Cardiac muscle cell (in vitro differentiated cells and primary cell): ENCODE data around the gene ATP1A4. TPM values are rescaled to one million over a fixed set of nuclear protein-coding genes. Genes with fewer than 3 reads are reported as not detected.

Source experiments
- DNase-seq, 2 donors: peaks; one replicate each; pipeline versions ENCODE4 v3.0.0 to v3.0.0-alpha.2; 2010 to 2017; ENCODE audit warnings: low read depth in 1 of 2, low spot score in 1 of 2
- H3K27ac ChIP-seq: fragments of 200-600 bp; sonication (generic); 2 replicates; pipeline ENCODE4 v1.5.1; 2016
- H3K27me3 ChIP-seq: fragments of 200-600 bp; sonication (generic); 2 replicates; pipeline ENCODE4 v1.6.0; 2016; ENCODE audit warnings: control low read depth
- H3K36me3 ChIP-seq: fragments of 200-600 bp; sonication (generic); 2 replicates; pipeline ENCODE4 v1.5.1; 2016; ENCODE audit warnings: control low read depth
- H3K4me1 ChIP-seq: fragments of 200-600 bp; sonication (generic); 2 replicates; pipeline ENCODE4 v1.8.1; 2017; ENCODE audit warnings: low read depth, mild to moderate bottlenecking, mixed run types
- H3K4me3 ChIP-seq: fragments of 200-600 bp; sonication (generic); 2 replicates; pipeline ENCODE4 v1.5.1; 2016; ENCODE audit warnings: mild to moderate bottlenecking
- H3K9me3 ChIP-seq: fragments of 200-600 bp; sonication (generic); 2 replicates; pipeline ENCODE4 v1.5.1; 2017; ENCODE audit warnings: low read depth, mild to moderate bottlenecking, control low read depth
- polyA plus RNA-seq: library from polyadenylated mRNA; unstranded; fragments of >200 nt; fragmentation: Nextera tagmentation; extraction: Ambion mirVana; gene quantifications from 2 replicates; pipeline ENCODE4 v1.2.1, GENCODE V29; 2016
- total RNA-seq: library from RNA; depleted of rRNA; stranded (reverse); fragments of >200 nt; gene quantifications from 2 replicates; pipeline ENCODE4 v1.2.3, GENCODE V29; 2016
- TF ChIP-seq, protein P1 (sequence below): IDR thresholded peaks from 2 replicates; pipeline ENCODE4 v1.5.1; 2012; ENCODE audit warnings: low read depth, mild to moderate bottlenecking, low read length

Gene ATP1A4
- total and polyA plus RNA-seq, 2 experiments from 2014 or later: 0.21 to 0.57 TPM

DNA sequence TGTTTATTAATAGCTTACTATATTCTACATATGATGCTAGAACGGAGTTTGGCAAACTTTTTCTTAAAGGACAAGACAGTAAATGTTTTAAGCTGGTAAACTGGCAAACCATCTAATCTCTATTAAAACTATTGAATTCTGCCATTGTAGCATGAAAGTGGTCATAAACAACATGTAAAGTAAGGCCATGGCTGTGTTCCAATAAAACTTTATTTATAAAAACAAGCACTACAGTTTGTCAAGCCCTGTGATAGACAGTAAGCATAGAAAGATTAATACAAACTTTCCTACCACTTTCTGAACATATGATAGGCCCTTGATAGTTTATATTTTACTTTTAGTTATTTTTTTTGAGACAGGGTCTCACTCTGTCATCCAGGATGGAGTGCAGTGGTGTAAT, 76.2 kb downstream of the ATP1A4 start:
- H3K36me3 ChIP-seq: peaks cover 79% of the 10 kb centered on the region
- H3K9me3 ChIP-seq: no peaks in the 10 kb centered on the region
- no peak overlapping the region for H3K27ac ChIP-seq
- TF ChIP-seq, protein P1, sequence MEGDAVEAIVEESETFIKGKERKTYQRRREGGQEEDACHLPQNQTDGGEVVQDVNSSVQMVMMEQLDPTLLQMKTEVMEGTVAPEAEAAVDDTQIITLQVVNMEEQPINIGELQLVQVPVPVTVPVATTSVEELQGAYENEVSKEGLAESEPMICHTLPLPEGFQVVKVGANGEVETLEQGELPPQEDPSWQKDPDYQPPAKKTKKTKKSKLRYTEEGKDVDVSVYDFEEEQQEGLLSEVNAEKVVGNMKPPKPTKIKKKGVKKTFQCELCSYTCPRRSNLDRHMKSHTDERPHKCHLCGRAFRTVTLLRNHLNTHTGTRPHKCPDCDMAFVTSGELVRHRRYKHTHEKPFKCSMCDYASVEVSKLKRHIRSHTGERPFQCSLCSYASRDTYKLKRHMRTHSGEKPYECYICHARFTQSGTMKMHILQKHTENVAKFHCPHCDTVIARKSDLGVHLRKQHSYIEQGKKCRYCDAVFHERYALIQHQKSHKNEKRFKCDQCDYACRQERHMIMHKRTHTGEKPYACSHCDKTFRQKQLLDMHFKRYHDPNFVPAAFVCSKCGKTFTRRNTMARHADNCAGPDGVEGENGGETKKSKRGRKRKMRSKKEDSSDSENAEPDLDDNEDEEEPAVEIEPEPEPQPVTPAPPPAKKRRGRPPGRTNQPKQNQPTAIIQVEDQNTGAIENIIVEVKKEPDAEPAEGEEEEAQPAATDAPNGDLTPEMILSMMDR: no peak
- peaks cover 6% of the 10 kb centered on the region for H3K4me1 ChIP-seq
- DNase-seq: no peak
- no peaks in the 10 kb centered on the region for H3K27me3 ChIP-seq
- H3K4me3 ChIP-seq: no peak overlapping the region

DNA sequence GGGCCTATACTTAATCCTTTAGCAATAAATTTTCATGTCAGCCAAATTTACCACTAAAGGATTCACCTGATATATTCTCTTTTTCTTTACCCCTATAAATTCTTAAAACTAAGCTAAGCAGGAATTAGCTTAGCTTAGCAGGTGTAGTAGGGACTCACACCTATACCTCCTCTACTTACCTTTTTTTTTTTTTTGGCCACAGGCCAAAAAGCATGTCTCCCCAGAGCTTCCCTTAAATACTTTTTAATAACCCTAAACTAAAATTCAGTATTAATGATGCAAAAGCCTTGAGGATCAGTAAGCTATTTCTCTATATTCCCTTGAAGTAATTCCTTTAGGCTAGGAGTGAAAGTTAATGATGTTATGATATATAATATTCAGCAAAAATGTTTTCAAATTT, 77.0 kb downstream of the ATP1A4 start:
- TF ChIP-seq, protein P1: no peak
- H3K9me3 ChIP-seq: no peaks in the 10 kb centered on the region
- H3K4me1 ChIP-seq: peaks cover 6% of the 10 kb centered on the region
- H3K36me3 ChIP-seq: peaks cover 70% of the 10 kb centered on the region
- H3K27ac ChIP-seq: no peak overlapping the region
- no peak for DNase-seq
- no peaks in the 10 kb centered on the region for H3K27me3 ChIP-seq
- H3K4me3 ChIP-seq: no peak overlapping the region

DNA sequence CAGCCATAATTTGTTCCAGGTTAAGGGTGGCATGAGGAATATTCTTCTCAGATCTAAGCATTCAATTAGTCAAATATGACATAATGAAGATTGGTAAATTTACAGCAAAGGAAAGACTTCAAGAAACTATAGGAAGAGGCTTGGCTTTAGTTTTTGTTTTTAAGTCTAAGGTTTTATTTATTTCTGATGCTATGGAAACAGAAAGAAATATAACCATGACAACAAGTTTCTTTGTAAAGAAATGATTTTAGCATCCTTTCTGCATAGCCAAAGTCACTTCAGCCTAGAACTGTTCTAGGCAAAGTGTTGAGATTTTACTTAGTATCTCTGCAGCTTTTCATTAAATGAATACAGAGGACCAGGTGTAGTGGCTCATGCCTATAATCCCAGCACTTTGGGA, 81.5 kb downstream of the ATP1A4 start:
- H3K4me3 ChIP-seq: no peak overlapping the region
- H3K9me3 ChIP-seq: no peaks in the 10 kb centered on the region
- DNase-seq: no peak
- no peak overlapping the region for H3K27ac ChIP-seq
- TF ChIP-seq, protein P1: no peak
- H3K4me1 ChIP-seq: no peaks in the 10 kb centered on the region
- H3K36me3 ChIP-seq: peaks cover 66% of the 10 kb centered on the region
- H3K27me3 ChIP-seq: no peaks in the 10 kb centered on the region

Other genes with a start within 250 kb of the ATP1A4 start
- gene TAGLN2, start 226.1 kb upstream of the ATP1A4 start, total RNA-seq: 3.8 and 14.4 TPM in 2 replicates
- 17.9 and 18.5 TPM in 2 replicates for gene TAGLN2, start 226.1 kb upstream of the ATP1A4 start, polyA plus RNA-seq
- 1.7 and 4.1 TPM in 2 replicates for gene IGSF9, start 206.0 kb upstream of the ATP1A4 start, total RNA-seq
- gene IGSF9, start 206.0 kb upstream of the ATP1A4 start, polyA plus RNA-seq: 2.3 and 4.2 TPM in 2 replicates
- not detected in 2 replicates for gene SLAMF9, start 197.4 kb upstream of the ATP1A4 start, total RNA-seq
- not detected in 2 replicates for gene SLAMF9, start 197.4 kb upstream of the ATP1A4 start, polyA plus RNA-seq
- gene PIGM, start 119.6 kb upstream of the ATP1A4 start, total RNA-seq: 3.7 and 4.7 TPM in 2 replicates
- 4.9 and 5.9 TPM in 2 replicates for gene PIGM, start 119.6 kb upstream of the ATP1A4 start, polyA plus RNA-seq
- gene KCNJ10, start 81.4 kb upstream of the ATP1A4 start, total RNA-seq: 0.11 and 0.42 TPM in 2 replicates
- gene KCNJ10, start 81.4 kb upstream of the ATP1A4 start, polyA plus RNA-seq: 0.35 and 0.54 TPM in 2 replicates
- gene KCNJ9, start 70.1 kb upstream of the ATP1A4 start, total RNA-seq: 0.03 and 0.11 TPM in 2 replicates
- 0.09 TPM in 1 of 2 replicates, not detected in the other for gene KCNJ9, start 70.1 kb upstream of the ATP1A4 start, polyA plus RNA-seq
- gene IGSF8, start 53.0 kb upstream of the ATP1A4 start, total RNA-seq: 23.0 and 29.1 TPM in 2 replicates
- gene IGSF8, start 53.0 kb upstream of the ATP1A4 start, polyA plus RNA-seq: 21.1 and 32.2 TPM in 2 replicates
- gene ATP1A2, start 35.8 kb upstream of the ATP1A4 start, total RNA-seq: 19.3 and 40.9 TPM in 2 replicates
- gene ATP1A2, start 35.8 kb upstream of the ATP1A4 start, polyA plus RNA-seq: 11.3 and 14.2 TPM in 2 replicates
- gene CASQ1, start 39.0 kb downstream of the ATP1A4 start, total RNA-seq: 21.4 and 28.3 TPM in 2 replicates
- gene CASQ1, start 39.0 kb downstream of the ATP1A4 start, polyA plus RNA-seq: 22.5 and 23.6 TPM in 2 replicates
- gene PEA15, start 53.8 kb downstream of the ATP1A4 start, total RNA-seq: 112 and 194 TPM in 2 replicates
- gene PEA15, start 53.8 kb downstream of the ATP1A4 start, polyA plus RNA-seq: 64.5 and 93.2 TPM in 2 replicates
- 122 and 210 TPM in 2 replicates for gene DCAF8, start 110.9 kb downstream of the ATP1A4 start, total RNA-seq
- gene DCAF8, start 110.9 kb downstream of the ATP1A4 start, polyA plus RNA-seq: 151 and 176 TPM in 2 replicates
- gene PEX19, start 133.5 kb downstream of the ATP1A4 start, total RNA-seq: 129 and 172 TPM in 2 replicates
- gene PEX19, start 133.5 kb downstream of the ATP1A4 start, polyA plus RNA-seq: 82.5 and 125 TPM in 2 replicates
- 115 and 129 TPM in 2 replicates for gene COPA, start 191.6 kb downstream of the ATP1A4 start, total RNA-seq
- gene COPA, start 191.6 kb downstream of the ATP1A4 start, polyA plus RNA-seq: 139 and 157 TPM in 2 replicates
- 55.4 and 65.8 TPM in 2 replicates for gene NCSTN, start 191.8 kb downstream of the ATP1A4 start, total RNA-seq
- 97.8 and 113 TPM in 2 replicates for gene NCSTN, start 191.8 kb downstream of the ATP1A4 start, polyA plus RNA-seq
- 0.11 and 0.12 TPM in 2 replicates for gene NHLH1, start 215.5 kb downstream of the ATP1A4 start, total RNA-seq
- gene NHLH1, start 215.5 kb downstream of the ATP1A4 start, polyA plus RNA-seq: 1.6 TPM in 1 of 2 replicates, not detected in the other
- gene VANGL2, start 249.0 kb downstream of the ATP1A4 start, total RNA-seq: 14.1 and 24.6 TPM in 2 replicates
- gene VANGL2, start 249.0 kb downstream of the ATP1A4 start, polyA plus RNA-seq: 15.2 and 22.0 TPM in 2 replicates